Endothelial cell of umbilical vein (primary cell): ENCODE results near the gene AKT3. TPM values are rescaled to one million over a fixed set of nuclear protein-coding genes. Genes with fewer than 3 reads are reported as not detected.

Experiments used
- BruUV-seq: library from RNA; stranded (reverse); fragments of 400-500 nt; replicated peaks from 2 replicates; lab custom pipeline; 2021; lab: Mats Ljungman, UMichigan
- CTCF ChIA-PET: fragments of 300-600, 350-600 bp; sonication (Branson Sonifier 250); formaldehyde crosslinking; loops from one replicate; lab custom pipeline; 2021; ENCODE audit warnings: antibody characterized with exemption, inconsistent platforms; lab: Charles Lee
- POLR2A ChIA-PET: fragments of 300-600, 350-600 bp; sonication (Branson Sonifier 250); formaldehyde crosslinking; loops from one replicate; lab custom pipeline; 2021; ENCODE audit warnings: antibody characterized with exemption, inconsistent platforms; lab: Charles Lee
- DNase-seq: peaks from one replicate; pipeline ENCODE4 v3.0.0-alpha.2; 2011; ENCODE audit warnings: low read depth, low spot score
- FAIRE-seq: peaks from 2 replicates; lab custom pipeline; 2011; peaks lifted over from hg19 to GRCh38; lab: Jason Lieb, UNC
- H2AFZ ChIP-seq: 2 replicates; pipeline ENCODE4 v1.6.0; 2012; ENCODE audit warnings: low read depth, low read length, control low read depth, inconsistent platforms
- H3K27ac ChIP-seq: 2 replicates; pipeline ENCODE4 v1.5.1; 2011; ENCODE audit warnings: low read depth, mild to moderate bottlenecking, control low read depth, low read length, moderate library complexity; ENCODE audit not compliant: insufficient read depth
- H3K27me3 ChIP-seq, 2 experiments: 2 replicates each; pipeline versions ENCODE4 v1.6.0 to v1.6.1; 2011; ENCODE audit warnings: low read length in 2 of 2, mixed read lengths in 1 of 2; ENCODE audit not compliant: control insufficient read depth in 2 of 2, insufficient read depth in 2 of 2
- H3K36me3 ChIP-seq, 2 experiments: 2 replicates in 1 of 2; 3 replicates in 1 of 2; pipeline ENCODE4 v1.5.1; 2011; ENCODE audit warnings: low read length in 2 of 2, mild to moderate bottlenecking in 1 of 2, moderate library complexity in 1 of 2; ENCODE audit not compliant: control insufficient read depth in 2 of 2, insufficient read depth in 2 of 2; ENCODE audit errors: extremely low read depth in 1 of 2
- H3K4me1 ChIP-seq: 3 replicates; pipeline ENCODE4 v1.5.1; 2011; ENCODE audit warnings: mild to moderate bottlenecking, low read length; ENCODE audit not compliant: control insufficient read depth, insufficient read depth; ENCODE audit errors: extremely low read depth
- H3K4me2 ChIP-seq: 2 replicates; pipeline ENCODE4 v1.6.1; 2011; ENCODE audit warnings: low read length, control low read depth, mixed read lengths; ENCODE audit not compliant: insufficient read depth
- H3K4me3 ChIP-seq, 3 experiments: fragments of 200-600 bp in 1 of 3; sonication (generic), shearing (Covaris generic) in 1 of 3; replicated peaks in 1 of 3; 2 replicates each; pipeline ENCODE4 v1.5.1; 2011 to 2016; ENCODE audit warnings: control low read depth in 3 of 3, low read length in 3 of 3, mild to moderate bottlenecking in 2 of 3, inconsistent platforms in 1 of 3, low read depth in 1 of 3, moderate library complexity in 1 of 3; ENCODE audit not compliant: insufficient read depth in 1 of 3
- H3K79me2 ChIP-seq: 2 replicates; pipeline ENCODE4 v1.6.0; 2012; ENCODE audit warnings: low read length, inconsistent platforms; ENCODE audit not compliant: control insufficient read depth, insufficient read depth
- H3K9ac ChIP-seq: replicated peaks from 2 replicates; pipeline ENCODE3; 2011; ENCODE audit warnings: low read length, control low read depth; ENCODE audit not compliant: insufficient read depth; ENCODE audit errors: extremely low read depth
- H3K9me1 ChIP-seq: replicated peaks from 3 replicates; pipeline ENCODE4 v1.6.0; 2011; ENCODE audit warnings: mild to moderate bottlenecking, low read length; ENCODE audit not compliant: control insufficient read depth, insufficient read depth; ENCODE audit errors: extremely low read depth
- H3K9me3 ChIP-seq: replicated peaks from 2 replicates; pipeline ENCODE4 v1.5.1; 2012; ENCODE audit warnings: low read length, inconsistent platforms; ENCODE audit not compliant: control insufficient read depth, insufficient read depth
- H4K20me1 ChIP-seq: replicated peaks from 2 replicates; pipeline ENCODE3; 2011; ENCODE audit warnings: mild to moderate bottlenecking, low read length; ENCODE audit not compliant: control insufficient read depth, insufficient read depth; ENCODE audit errors: extremely low read depth
- CTCF ChIP-seq, 2 donors: IDR thresholded peaks; 1 replicate in 1 of 2; 2 replicates in 1 of 2; pipeline ENCODE4 v1.5.1; 2011; ENCODE audit warnings: low read length in 2 of 2, mild to moderate bottlenecking in 2 of 2, moderate library complexity in 2 of 2, control low read depth in 1 of 2, inconsistent platforms in 1 of 2, low read depth in 1 of 2; ENCODE audit not compliant: insufficient read depth in 1 of 2; ENCODE audit errors: extremely low read depth in 1 of 2
- EZH2 ChIP-seq: IDR thresholded peaks from 2 replicates; pipeline ENCODE4 v1.6.1; 2012; ENCODE audit warnings: borderline replicate concordance, low read depth, mild to moderate bottlenecking, moderate library complexity, low read length, inconsistent platforms; ENCODE audit not compliant: severe bottlenecking
- FOS ChIP-seq: IDR thresholded peaks from 2 replicates; pipeline ENCODE4 v1.6.1; 2011; ENCODE audit warnings: mild to moderate bottlenecking, low read length, moderate library complexity, borderline replicate concordance; ENCODE audit not compliant: insufficient read depth
- GATA2 ChIP-seq: IDR thresholded peaks from 2 replicates; pipeline ENCODE4 v1.7.0; 2011; ENCODE audit warnings: low read depth, mild to moderate bottlenecking, moderate library complexity, mixed read lengths, low read length; ENCODE audit not compliant: insufficient read length, insufficient read depth
- JUN ChIP-seq: IDR thresholded peaks from 2 replicates; pipeline ENCODE4 v1.6.1; 2011; ENCODE audit warnings: borderline replicate concordance, low read depth; ENCODE audit not compliant: insufficient read length, insufficient read depth
- MAX ChIP-seq: IDR thresholded peaks from 2 replicates; pipeline ENCODE4 v1.6.1; 2011; ENCODE audit not compliant: insufficient read depth, insufficient read length
- MYC ChIP-seq: IDR thresholded peaks from one replicate; pipeline ENCODE4 v1.6.1; 2011; ENCODE audit warnings: mild to moderate bottlenecking, low read depth, low read length
- POLR2A ChIP-seq: IDR thresholded peaks from 2 replicates; pipeline ENCODE4 v1.6.1; 2012; ENCODE audit warnings: low read depth, mild to moderate bottlenecking, control low read depth, low read length
- POLR2AphosphoS5 ChIP-seq: IDR thresholded peaks from 2 replicates; pipeline ENCODE4 v1.6.1; 2012; ENCODE audit warnings: low read depth, mild to moderate bottlenecking, control low read depth, low read length, moderate library complexity; ENCODE audit not compliant: insufficient read depth
- dilution Hi-C: fragments of 300-500 bp; cut with MboI; formaldehyde crosslinking; loops from one replicate; pipeline ENCODE4 v1.15.0; 2019; ENCODE audit warnings: low sequenced_read_pairs; ENCODE audit not compliant: extremely low pct_ligation_motif_present
- intact Hi-C: fragments of 100-400 bp; cut with micrococcal nuclease; formaldehyde crosslinking; loops from one replicate; pipeline ENCODE4 v1.10.0; 2022
- polyA plus RNA-seq, 4 experiments: library from polyadenylated mRNA; depleted of rRNA in 3 of 4; stranded (reverse) in 3 of 4; unstranded in 1 of 4; fragments of >200 nt; gene quantifications; 2 replicates each; pipeline versions ENCODE4 v1.2.1 to v1.2.3, GENCODE V29; 2011 to 2012; ENCODE audit warnings: missing spikeins in 1 of 4
- total RNA-seq: library from RNA; stranded (reverse); gene quantifications from 2 replicates; pipeline ENCODE4 v1.2.3, GENCODE V29; 2021

Gene AKT3
- total and polyA plus RNA-seq, 2 donors (not counting 3 experiments of a cell fraction or from before 2014, with no cell fraction given), result 20.6 to 97.1 TPM

- H2AFZ ChIP-seq, result no peak overlapping the region
- no TSS peak for BruUV-seq
- FAIRE-seq (no peak), DNase-seq (no peak)
- dilution Hi-C loops (no loop called here), intact Hi-C loops (no loop called here)
- no peaks in the 10 kb centered on the region for H4K20me1 ChIP-seq
- ChIA-PET CTCF (interaction anchor here (1.3 kb wide), 1 partner anchor 9 kb away, joined by 3 read pairs; no protein-coding TSS in a partner anchor), POLR2A (no interaction called here)
- no peak overlapping the region for H3K4me2 ChIP-seq
- peaks cover 2 to 3% of the 10 kb centered on the region in 2 experiments for H3K36me3 ChIP-seq
- no peaks in the 10 kb centered on the region for H3K27me3 ChIP-seq
- H3K9me3 ChIP-seq, result no peaks in the 10 kb centered on the region
- no peak overlapping the region for H3K9ac ChIP-seq
- H3K4me3 ChIP-seq, result no peak overlapping the region
- TF ChIP-seq GATA2, result no peak
- no peak for TF ChIP-seq FOS
- no peak for TF ChIP-seq POLR2AphosphoS5
- TF ChIP-seq MYC, result no peak
- TF ChIP-seq POLR2A, result no peak
- no peak for TF ChIP-seq MAX
- no peak for TF ChIP-seq CTCF (IDR thresholded peaks at IDR 0.05; ENCODE audit: extremely low read depth in 1 of 2, insufficient read depth in 1 of 2, low read depth in 1 of 2, low read length in 2 of 2)
- TF ChIP-seq JUN, result no peak
- TF ChIP-seq EZH2, result no peak
- H3K9me1 ChIP-seq, result no peaks in the 10 kb centered on the region
- H3K27ac ChIP-seq, result no peak overlapping the region
- H3K79me2 ChIP-seq, result no peaks in the 10 kb centered on the region
- no peaks in the 10 kb centered on the region for H3K4me1 ChIP-seq
These were observed 240.3 kb downstream of the AKT3 start for GRCh38 chr1:243609698-243610097.
